Fibroblast of the aortic adventitia (primary cell): ENCODE data around the gene C1orf35. TPM values are rescaled to one million over a fixed set of nuclear protein-coding genes. Genes with fewer than 3 reads are reported as not detected.

Experiments used
- DNase-seq: peaks from one replicate; pipeline ENCODE4 v3.0.0-alpha.2; 2010; ENCODE audit warnings: low read depth
- H3K4me3 ChIP-seq: 2 replicates; pipeline ENCODE4 v1.5.1; 2011; ENCODE audit warnings: low read depth, mild to moderate bottlenecking, control low read depth, low read length, moderate library complexity
- total RNA-seq: library from RNA; depleted of rRNA; stranded (reverse); fragments of >200 nt; gene quantifications from 2 replicates; pipeline ENCODE4 v1.2.3, GENCODE V29; 2012; ENCODE audit warnings: low replicate concordance
- TF ChIP-seq, protein P1 (sequence below): IDR thresholded peaks from 2 replicates; pipeline ENCODE4 v1.5.1; 2011; ENCODE audit warnings: mild to moderate bottlenecking, low read length, control low read depth, inconsistent platforms; ENCODE audit not compliant: insufficient read depth

Gene C1orf35
- total RNA-seq, 1 donor = 5.9 TPM

DNA sequence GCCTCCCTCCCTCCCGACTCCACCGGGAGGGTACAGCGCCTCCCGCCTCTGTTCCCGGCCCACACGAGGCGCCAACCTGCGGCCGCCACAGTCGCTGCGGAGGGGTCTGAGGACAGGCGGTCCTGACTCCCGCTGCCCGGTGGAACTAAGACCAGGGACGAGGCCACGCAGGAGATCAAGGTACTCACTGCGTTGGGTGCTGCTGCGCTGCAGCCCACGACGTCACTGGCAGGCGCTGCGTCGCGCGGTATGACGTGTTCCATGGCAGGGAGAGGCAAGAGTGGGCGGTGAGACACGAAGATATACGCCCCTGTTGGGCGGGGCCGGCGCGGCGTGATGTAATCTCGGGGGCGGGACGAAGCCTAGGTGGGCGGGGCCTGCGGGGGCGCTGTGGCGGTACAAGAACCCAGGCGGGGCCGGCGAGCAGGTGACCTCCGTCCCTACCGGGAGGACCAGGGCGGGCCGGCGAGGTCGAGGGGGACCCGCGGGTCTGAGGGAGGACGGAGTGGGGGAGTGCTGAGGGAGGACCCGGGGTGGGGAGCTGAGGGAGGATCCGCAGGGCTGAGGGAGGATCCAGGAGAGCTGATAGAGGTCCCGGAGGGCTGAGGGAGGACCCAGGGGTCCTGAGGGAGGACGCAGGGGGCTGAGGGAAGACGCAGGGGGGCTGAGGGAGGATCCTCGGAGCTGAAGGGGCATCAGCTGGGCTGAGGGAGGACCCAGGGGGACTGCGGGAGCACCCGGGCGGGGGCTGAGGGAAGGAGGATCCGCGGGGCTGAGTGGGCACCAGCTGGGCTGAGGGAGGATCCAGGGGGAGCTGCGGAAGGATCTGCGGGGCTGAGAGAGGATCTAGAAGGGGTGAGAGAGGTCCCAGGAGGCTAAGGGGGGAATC is 6.2 kb upstream of the C1orf35 start, which contains the start of gene MRPL55:
Gene MRPL55 (minus strand): TSS at position 227 of the 889 bp plus-strand sequence. CDS start 1,039 bp downstream, outside the sequence.
- peak; percentile 94 for DNase-seq
- TF ChIP-seq, protein P1, sequence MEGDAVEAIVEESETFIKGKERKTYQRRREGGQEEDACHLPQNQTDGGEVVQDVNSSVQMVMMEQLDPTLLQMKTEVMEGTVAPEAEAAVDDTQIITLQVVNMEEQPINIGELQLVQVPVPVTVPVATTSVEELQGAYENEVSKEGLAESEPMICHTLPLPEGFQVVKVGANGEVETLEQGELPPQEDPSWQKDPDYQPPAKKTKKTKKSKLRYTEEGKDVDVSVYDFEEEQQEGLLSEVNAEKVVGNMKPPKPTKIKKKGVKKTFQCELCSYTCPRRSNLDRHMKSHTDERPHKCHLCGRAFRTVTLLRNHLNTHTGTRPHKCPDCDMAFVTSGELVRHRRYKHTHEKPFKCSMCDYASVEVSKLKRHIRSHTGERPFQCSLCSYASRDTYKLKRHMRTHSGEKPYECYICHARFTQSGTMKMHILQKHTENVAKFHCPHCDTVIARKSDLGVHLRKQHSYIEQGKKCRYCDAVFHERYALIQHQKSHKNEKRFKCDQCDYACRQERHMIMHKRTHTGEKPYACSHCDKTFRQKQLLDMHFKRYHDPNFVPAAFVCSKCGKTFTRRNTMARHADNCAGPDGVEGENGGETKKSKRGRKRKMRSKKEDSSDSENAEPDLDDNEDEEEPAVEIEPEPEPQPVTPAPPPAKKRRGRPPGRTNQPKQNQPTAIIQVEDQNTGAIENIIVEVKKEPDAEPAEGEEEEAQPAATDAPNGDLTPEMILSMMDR = no peak
- peak within 1 kb of the TSS; percentile 98 for H3K4me3 ChIP-seq

- peak overlapping the region; percentile 98 for H3K4me3 ChIP-seq
- no peak for DNase-seq
- TF ChIP-seq, protein P1 = no peak
Observed at GRCh38 chr1:228108742-228109072, 5.6 kb upstream of the C1orf35 start.

DNA sequence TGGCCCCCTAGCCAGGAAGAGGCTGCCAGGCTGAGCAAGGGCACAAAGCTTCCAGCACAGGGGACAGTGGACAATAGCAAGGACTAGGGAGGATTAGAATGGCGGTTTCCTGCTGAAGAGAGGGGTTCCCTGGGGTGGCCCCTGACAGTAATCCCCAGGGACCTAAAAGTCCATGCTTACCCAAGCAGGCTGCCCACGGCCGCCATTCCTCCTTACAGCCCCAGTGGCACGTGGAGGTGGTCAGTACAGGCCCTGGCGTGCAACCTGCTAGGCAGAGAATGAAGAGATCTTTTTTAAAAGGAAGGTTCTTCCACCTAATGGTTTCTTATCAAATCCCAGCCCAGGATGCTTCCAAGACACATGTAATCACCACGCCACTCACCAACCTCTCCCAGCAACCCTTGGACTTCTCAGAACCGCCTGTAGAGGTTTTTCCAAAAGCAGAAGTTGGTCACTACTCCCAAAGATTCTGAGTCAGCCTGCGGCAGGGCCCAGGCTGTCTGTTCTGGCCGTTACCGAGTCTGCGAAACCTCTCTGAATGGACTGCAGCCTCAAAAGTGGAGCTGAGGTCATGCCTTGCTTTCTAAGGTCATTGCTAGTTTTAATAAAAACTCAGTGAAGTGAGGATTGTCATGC is 5.0 kb upstream of the C1orf35 start:
- no peak for DNase-seq
- H3K4me3 ChIP-seq = peak overlapping the region; percentile 98
- TF ChIP-seq, protein P1 = no peak

DNA sequence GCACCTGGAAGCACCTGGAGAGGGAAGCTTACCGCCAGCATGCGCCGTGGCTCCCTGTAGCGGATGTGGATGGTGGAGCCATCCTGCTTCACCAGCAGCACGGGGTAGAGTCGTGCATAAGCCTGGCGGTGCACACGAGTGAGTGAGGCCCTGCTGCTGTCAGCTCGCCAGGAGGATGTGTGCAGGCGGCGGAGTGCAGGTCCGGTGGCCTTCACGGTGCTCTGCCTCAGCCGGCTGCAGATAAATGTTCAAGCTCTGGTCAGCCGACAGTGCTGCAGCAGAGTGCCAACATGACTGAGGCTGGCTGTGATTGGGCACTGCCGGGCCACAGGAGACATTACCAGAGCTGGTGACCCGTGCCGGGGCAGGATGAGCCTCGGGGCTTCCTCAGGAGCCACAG is 4.5 kb upstream of the C1orf35 start:
- no peak for DNase-seq
- TF ChIP-seq, protein P1 = no peak
- no peak overlapping the region for H3K4me3 ChIP-seq

- no peak overlapping the region for H3K4me3 ChIP-seq
- TF ChIP-seq, protein P1 = no peak
- no peak for DNase-seq
Observed at GRCh38 chr1:228106800-228107054, 3.6 kb upstream of the C1orf35 start.

DNA sequence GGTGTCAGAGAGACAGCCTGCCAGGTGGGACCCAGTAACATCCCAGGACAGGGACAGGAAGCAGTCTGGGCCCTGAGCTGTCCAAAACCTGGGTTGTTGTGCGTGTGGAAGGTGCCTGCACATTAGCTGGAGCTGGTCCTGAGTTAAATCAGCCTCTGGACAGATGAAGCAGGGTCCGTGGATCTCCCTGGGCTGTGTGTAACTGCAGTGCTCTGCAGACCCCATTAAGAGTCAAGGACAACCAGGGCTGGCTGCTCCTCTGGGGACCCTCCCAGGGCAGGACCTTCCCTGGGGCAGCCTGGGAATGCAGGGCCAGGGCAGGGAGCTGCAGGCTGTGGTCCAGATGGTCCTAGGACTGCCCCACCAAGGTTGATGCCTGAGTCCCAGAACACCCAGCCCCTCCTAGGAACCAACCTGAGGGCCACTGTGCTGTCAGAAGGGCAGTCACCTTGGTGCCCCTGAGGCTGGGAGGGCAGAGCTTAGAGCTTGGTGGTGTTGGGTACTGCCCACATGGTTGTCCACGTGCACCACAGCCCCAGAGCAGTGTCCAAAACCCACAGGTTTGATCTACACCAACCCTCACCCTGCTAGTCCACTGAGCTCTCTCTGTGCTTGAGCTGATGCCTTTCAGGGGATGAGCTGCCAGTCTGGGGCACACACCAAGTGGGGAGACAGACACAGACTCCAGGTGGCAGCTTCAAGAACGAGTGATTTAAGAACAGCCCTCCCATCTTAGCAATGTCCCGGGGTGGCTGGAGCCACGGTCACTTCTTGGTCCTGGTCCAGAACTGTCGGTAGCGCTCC is 3.1 kb upstream of the C1orf35 start:
- TF ChIP-seq, protein P1 = no peak

More for the DNA sequence above, 3.1 kb upstream of the C1orf35 start:
- DNase-seq = no peak
- H3K4me3 ChIP-seq = no peak overlapping the region
